K562 (cell line): Measurements from ENCODE around the gene LGI4. TPM values are rescaled to one million over a fixed set of nuclear protein-coding genes. Genes with fewer than 3 reads are reported as not detected.

Source experiments
- BRF1 ChIP-seq: IDR thresholded peaks from 3 replicates; pipeline ENCODE4 v1.6.1; 2011; ENCODE audit warnings: borderline replicate concordance, mild to moderate bottlenecking; ENCODE audit not compliant: insufficient read length; ENCODE audit errors: extremely low read depth
- EP400 ChIP-seq: fragments of 450-650 bp; IDR thresholded peaks from 2 replicates; pipeline ENCODE4 v1.6.1; 2017; ENCODE audit warnings: antibody characterized with exemption, mild to moderate bottlenecking, moderate library complexity
- HLTF ChIP-seq: fragments of 450-650 bp; IDR thresholded peaks from 2 replicates; pipeline ENCODE4 v1.6.1; 2016
- HMGN3 ChIP-seq: IDR thresholded peaks from 2 replicates; pipeline ENCODE4 v1.6.1; 2011; ENCODE audit warnings: borderline replicate concordance, low read depth, mild to moderate bottlenecking, mixed read lengths, low read length; ENCODE audit not compliant: insufficient read length; ENCODE audit errors: extremely low read depth
- HNRNPH1 ChIP-seq: fragments of 200-400 bp; formaldehyde crosslinking; optimal IDR thresholded peaks from 2 replicates; pipeline ENCODE3; 2017; ENCODE audit warnings: low read depth, mild to moderate bottlenecking, low read length, moderate library complexity
- KDM2B ChIP-seq: fragments of 250-450 bp; sonication (Bioruptor Pico); IDR thresholded peaks from 2 replicates; pipeline ENCODE4 v1.8.0; 2021; ENCODE audit warnings: mild to moderate bottlenecking, moderate library complexity
- MAFF ChIP-seq: IDR thresholded peaks from 2 replicates; pipeline ENCODE4 v1.6.1; 2012; ENCODE audit warnings: low read length, improper control_type of control experiment
- MBD2 ChIP-seq: sonication (generic); IDR thresholded peaks from 2 replicates; pipeline ENCODE4 v1.6.1; 2016; ENCODE audit warnings: low read depth, borderline replicate concordance
- NCOA4 ChIP-seq: fragments of 450-650 bp; IDR thresholded peaks from 2 replicates; pipeline ENCODE4 v1.6.1; 2018; ENCODE audit warnings: mild to moderate bottlenecking; ENCODE audit not compliant: partially characterized antibody
- NR1H2 ChIP-seq: sonication (generic); formaldehyde crosslinking; IDR thresholded peaks from 2 replicates; pipeline ENCODE4 v1.4.0; 2020; ENCODE audit warnings: mild to moderate bottlenecking, missing genetic modification reagents
- TFE3 ChIP-seq: fragments of 450-650 bp; formaldehyde crosslinking; IDR thresholded peaks from 2 replicates; pipeline ENCODE4 v1.4.0; 2020; ENCODE audit warnings: mild to moderate bottlenecking, mixed read lengths
- USF2 ChIP-seq: sonication (generic); formaldehyde crosslinking; IDR thresholded peaks from 2 replicates; pipeline ENCODE4 v1.5.0; 2020; ENCODE audit warnings: missing genetic modification reagents
- ZNF12 ChIP-seq: sonication (generic); formaldehyde crosslinking; IDR thresholded peaks from 2 replicates; pipeline ENCODE4 v1.4.0; 2020; ENCODE audit warnings: mild to moderate bottlenecking, missing genetic modification reagents
- ZNF140 ChIP-seq: fragments of 250-450 bp; sonication (Bioruptor Pico); IDR thresholded peaks from 2 replicates; pipeline ENCODE4 v1.8.0; 2021; ENCODE audit warnings: moderate library complexity, mild to moderate bottlenecking, inconsistent platforms
- ZNF589 ChIP-seq: fragments of 200-800 bp; sonication (Bioruptor generic); IDR thresholded peaks from 2 replicates; pipeline ENCODE4 v1.6.1; 2016; ENCODE audit warnings: low read depth, missing genetic modification characterization, missing compliant biosample characterization
- polyA plus RNA-seq, 8 experiments: library from polyadenylated mRNA; depleted of rRNA in 4 of 8; stranded (reverse) in 5 of 8; unstranded in 3 of 8; fragments of >200 nt; fragmentation: Nextera tagmentation in 2 of 8; fragmentation: Illumina TruSeq in 1 of 8; extraction: Ambion mirVana in 2 of 8; extraction: Trizol in 1 of 8; gene quantifications; 2 replicates each; pipeline versions ENCODE4 v1.2.1 to v1.2.3, GENCODE V29; 2011 to 2014; ENCODE audit warnings: inconsistent platforms in 1 of 8, missing spikeins in 1 of 8
- total RNA-seq, 7 experiments: library from RNA; depleted of rRNA in 6 of 7; stranded (reverse); fragments of >200 nt in 6 of 7; fragmentation: Illumina TruSeq in 2 of 7; extraction: Trizol in 2 of 7; gene quantifications; 2 replicates each; pipeline versions ENCODE4 v1.2.1 to v1.2.3, GENCODE V29; 2011 to 2021; ENCODE audit warnings: low replicate concordance in 1 of 7
- TF ChIP-seq, protein P1 (sequence below): fragments of 150-350 bp; conservative IDR thresholded peaks from 2 replicates; pipeline ENCODE4 v1.6.1; 2014; ENCODE audit warnings: low read length
- TF ChIP-seq, protein P2 (sequence below): sonication (generic); formaldehyde crosslinking; IDR thresholded peaks from 2 replicates; pipeline ENCODE4 v1.4.0; 2020; ENCODE audit warnings: mild to moderate bottlenecking, missing genetic modification reagents
- TF ChIP-seq, protein P3 (sequence below): fragments of 450-650 bp; formaldehyde crosslinking; IDR thresholded peaks from 2 replicates; pipeline ENCODE4 v1.4.0; 2020; ENCODE audit warnings: mild to moderate bottlenecking, moderate library complexity

Gene LGI4
- total and polyA plus RNA-seq, 9 of the 15 experiments (the other 6 are each of a cell fraction or from before 2014, with no cell fraction given): 0.14 to 0.30 (median 0.24) TPM; not detected in 4

- TF ChIP-seq USF2: no peak
- no peak for TF ChIP-seq NR1H2
- TF ChIP-seq ZNF12 (CRISPR knock-in tag): no peak
- no peak for TF ChIP-seq HMGN3
- no peak; the same call in 1 of the 2 replicates for TF ChIP-seq ZNF589
- no peak; the same call in 1 of the 2 replicates for TF ChIP-seq ZNF140 (CRISPR knock-in tag)
- no peak for TF ChIP-seq NCOA4
- TF ChIP-seq, protein P1, sequence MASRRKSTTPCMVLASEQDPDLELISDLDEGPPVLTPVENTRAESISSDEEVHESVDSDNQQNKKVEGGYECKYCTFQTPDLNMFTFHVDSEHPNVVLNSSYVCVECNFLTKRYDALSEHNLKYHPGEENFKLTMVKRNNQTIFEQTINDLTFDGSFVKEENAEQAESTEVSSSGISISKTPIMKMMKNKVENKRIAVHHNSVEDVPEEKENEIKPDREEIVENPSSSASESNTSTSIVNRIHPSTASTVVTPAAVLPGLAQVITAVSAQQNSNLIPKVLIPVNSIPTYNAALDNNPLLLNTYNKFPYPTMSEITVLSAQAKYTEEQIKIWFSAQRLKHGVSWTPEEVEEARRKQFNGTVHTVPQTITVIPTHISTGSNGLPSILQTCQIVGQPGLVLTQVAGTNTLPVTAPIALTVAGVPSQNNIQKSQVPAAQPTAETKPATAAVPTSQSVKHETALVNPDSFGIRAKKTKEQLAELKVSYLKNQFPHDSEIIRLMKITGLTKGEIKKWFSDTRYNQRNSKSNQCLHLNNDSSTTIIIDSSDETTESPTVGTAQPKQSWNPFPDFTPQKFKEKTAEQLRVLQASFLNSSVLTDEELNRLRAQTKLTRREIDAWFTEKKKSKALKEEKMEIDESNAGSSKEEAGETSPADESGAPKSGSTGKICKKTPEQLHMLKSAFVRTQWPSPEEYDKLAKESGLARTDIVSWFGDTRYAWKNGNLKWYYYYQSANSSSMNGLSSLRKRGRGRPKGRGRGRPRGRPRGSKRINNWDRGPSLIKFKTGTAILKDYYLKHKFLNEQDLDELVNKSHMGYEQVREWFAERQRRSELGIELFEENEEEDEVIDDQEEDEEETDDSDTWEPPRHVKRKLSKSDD: no peak
- TF ChIP-seq EP400: no peak
- TF ChIP-seq MBD2: no peak
- no peak for TF ChIP-seq MAFF
- peak; percentile 8; the same call in 1 of the 2 replicates for TF ChIP-seq TFE3 (CRISPR knock-in tag)
- TF ChIP-seq, protein P2, sequence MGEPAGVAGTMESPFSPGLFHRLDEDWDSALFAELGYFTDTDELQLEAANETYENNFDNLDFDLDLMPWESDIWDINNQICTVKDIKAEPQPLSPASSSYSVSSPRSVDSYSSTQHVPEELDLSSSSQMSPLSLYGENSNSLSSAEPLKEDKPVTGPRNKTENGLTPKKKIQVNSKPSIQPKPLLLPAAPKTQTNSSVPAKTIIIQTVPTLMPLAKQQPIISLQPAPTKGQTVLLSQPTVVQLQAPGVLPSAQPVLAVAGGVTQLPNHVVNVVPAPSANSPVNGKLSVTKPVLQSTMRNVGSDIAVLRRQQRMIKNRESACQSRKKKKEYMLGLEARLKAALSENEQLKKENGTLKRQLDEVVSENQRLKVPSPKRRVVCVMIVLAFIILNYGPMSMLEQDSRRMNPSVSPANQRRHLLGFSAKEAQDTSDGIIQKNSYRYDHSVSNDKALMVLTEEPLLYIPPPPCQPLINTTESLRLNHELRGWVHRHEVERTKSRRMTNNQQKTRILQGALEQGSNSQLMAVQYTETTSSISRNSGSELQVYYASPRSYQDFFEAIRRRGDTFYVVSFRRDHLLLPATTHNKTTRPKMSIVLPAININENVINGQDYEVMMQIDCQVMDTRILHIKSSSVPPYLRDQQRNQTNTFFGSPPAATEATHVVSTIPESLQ (CRISPR knock-in tag): no peak
- no peak for TF ChIP-seq BRF1
- TF ChIP-seq, protein P3, sequence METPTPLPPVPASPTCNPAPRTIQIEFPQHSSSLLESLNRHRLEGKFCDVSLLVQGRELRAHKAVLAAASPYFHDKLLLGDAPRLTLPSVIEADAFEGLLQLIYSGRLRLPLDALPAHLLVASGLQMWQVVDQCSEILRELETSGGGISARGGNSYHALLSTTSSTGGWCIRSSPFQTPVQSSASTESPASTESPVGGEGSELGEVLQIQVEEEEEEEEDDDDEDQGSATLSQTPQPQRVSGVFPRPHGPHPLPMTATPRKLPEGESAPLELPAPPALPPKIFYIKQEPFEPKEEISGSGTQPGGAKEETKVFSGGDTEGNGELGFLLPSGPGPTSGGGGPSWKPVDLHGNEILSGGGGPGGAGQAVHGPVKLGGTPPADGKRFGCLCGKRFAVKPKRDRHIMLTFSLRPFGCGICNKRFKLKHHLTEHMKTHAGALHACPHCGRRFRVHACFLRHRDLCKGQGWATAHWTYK (CRISPR knock-in tag): peak; percentile 86; the same call in 1 of the 2 replicates
- no peak for TF ChIP-seq HLTF
- no peak for TF ChIP-seq HNRNPH1
- TF ChIP-seq KDM2B: 0 out of 2 replicates have a peak, but pooled peaks have one; percentile 25
Measured at GRCh38 chr19:35165200-35166058, 30.6 kb upstream of the LGI4 start (continued).
